Right ventricle myocardium superior (tissue), 1 donor: ENCODE results near the gene PTPN7. TPM values are rescaled to one million over a fixed set of nuclear protein-coding genes. Genes with fewer than 3 reads are reported as not detected.

Experiments
- total RNA-seq: library from RNA; stranded (reverse); fragmentation: NEBNext Ultra II Directional; extraction: Animal tissue kit (Norgen Biotek cat#: 25700); gene quantifications from one replicate; pipeline ENCODE4 v1.2.1, GENCODE V29; 2021
- donor health status: DM: no; HTN: yes; CAD: no; lungs with severe emphysema.

The PTPN7 gene
- total RNA-seq, 1 donor from 2014 or later, result 0.27 TPM

Other genes starting within 250 kb of the PTPN7 start
- gene LMOD1, start 214.1 kb downstream of the PTPN7 start, total RNA-seq, result 9.6 TPM
- gene TIMM17A, start 205.1 kb downstream of the PTPN7 start, total RNA-seq, result 76.5 TPM
- gene RNPEP, start 178.0 kb downstream of the PTPN7 start, total RNA-seq, result 15.4 TPM
- 0.65 TPM for gene ELF3, start 150.0 kb downstream of the PTPN7 start, total RNA-seq
- 0.05 TPM for gene GPR37L1, start 37.7 kb downstream of the PTPN7 start, total RNA-seq
- 69.5 TPM for gene ARL8A, start 15.9 kb downstream of the PTPN7 start, total RNA-seq
- 3.9 TPM for gene LGR6, start 33.2 kb upstream of the PTPN7 start, total RNA-seq
- 14.1 TPM for gene UBE2T, start 181.3 kb upstream of the PTPN7 start, total RNA-seq
- 636 TPM for gene PPP1R12B, start 188.1 kb upstream of the PTPN7 start, total RNA-seq